GM23248 (cell line): ENCODE data around the gene FGF14. TPM values are rescaled to one million over a fixed set of nuclear protein-coding genes. Genes with fewer than 3 reads are reported as not detected.

Experiments used
- DNase-seq: peaks from one replicate; pipeline ENCODE4 v3.0.0-alpha.2; 2015
- H2AFZ ChIP-seq: fragments of 200-600 bp; sonication (generic); 2 replicates; pipeline ENCODE4 v1.6.1; 2016; ENCODE audit warnings: antibody characterized with exemption
- H3F3A ChIP-seq: fragments of 200-600 bp; sonication (generic); 2 replicates; pipeline ENCODE4 v1.6.1; 2016; ENCODE audit warnings: mild to moderate bottlenecking, antibody characterized with exemption, mixed run types; ENCODE audit not compliant: insufficient read depth
- H3K27ac ChIP-seq: fragments of 200-600 bp; sonication (generic); 2 replicates; pipeline ENCODE4 v1.5.1; 2016; ENCODE audit warnings: mild to moderate bottlenecking
- H3K27me3 ChIP-seq: fragments of 200-600 bp; sonication (generic); replicated peaks from 2 replicates; pipeline ENCODE4 v1.6.1; 2016; ENCODE audit warnings: mild to moderate bottlenecking; ENCODE audit not compliant: insufficient read depth
- H3K36me3 ChIP-seq: fragments of 200-600 bp; sonication (generic); 2 replicates; pipeline ENCODE4 v1.6.1; 2016; ENCODE audit warnings: low read depth, mild to moderate bottlenecking
- H3K4me1 ChIP-seq: fragments of 200-600 bp; sonication (generic); 2 replicates; pipeline ENCODE4 v1.6.1; 2016; ENCODE audit warnings: mild to moderate bottlenecking; ENCODE audit not compliant: insufficient read depth
- H3K4me2 ChIP-seq: fragments of 200-600 bp; sonication (generic); one replicate; pipeline ENCODE4 v1.6.1; 2016; ENCODE audit warnings: mild to moderate bottlenecking; ENCODE audit not compliant: unreplicated experiment
- H3K4me3 ChIP-seq: fragments of 200-600 bp; sonication (generic); 2 replicates; pipeline ENCODE4 v1.5.1; 2016; ENCODE audit warnings: mild to moderate bottlenecking
- H3K79me2 ChIP-seq: fragments of 200-600 bp; sonication (generic); 2 replicates; pipeline ENCODE4 v1.6.1; 2016; ENCODE audit warnings: mild to moderate bottlenecking; ENCODE audit not compliant: insufficient read depth
- H3K9ac ChIP-seq: fragments of 200-600 bp; sonication (generic); 2 replicates; pipeline ENCODE4 v1.6.1; 2016; ENCODE audit warnings: mild to moderate bottlenecking
- H3K9me2 ChIP-seq: fragments of 200-600 bp; sonication (generic); 2 replicates; pipeline ENCODE4 v1.6.1; 2016; ENCODE audit warnings: mixed run types, mild to moderate bottlenecking, moderate library complexity; ENCODE audit not compliant: insufficient read depth
- H3K9me3 ChIP-seq: fragments of 200-600 bp; sonication (generic); one replicate; pipeline ENCODE4 v1.6.1; 2017; ENCODE audit warnings: low read depth
- H4K20me1 ChIP-seq: fragments of 200-600 bp; sonication (generic); 2 replicates; pipeline ENCODE4 v1.6.0; 2016; ENCODE audit not compliant: insufficient read depth
- EZH2 ChIP-seq: fragments of 200-600 bp; sonication (generic); IDR thresholded peaks from 2 replicates; pipeline ENCODE4 v1.6.1; 2018; ENCODE audit warnings: antibody characterized with exemption, mild to moderate bottlenecking; ENCODE audit not compliant: insufficient read depth, poor library complexity, severe bottlenecking
- EZH2phosphoT487 ChIP-seq: fragments of 200-600 bp; sonication (generic); IDR thresholded peaks from 2 replicates; pipeline ENCODE4 v1.6.1; 2018; ENCODE audit warnings: antibody characterized with exemption, moderate library complexity, mild to moderate bottlenecking, low read depth; ENCODE audit not compliant: insufficient read depth
- WGBS, 2 experiments: methylation state at CpG; one replicate each; pipeline ENCODE4 v1.1.6; 2015 to 2017; ENCODE audit warnings: low lambda C conversion rate in 2 of 2, low coverage in 1 of 2; ENCODE audit errors: missing lambda C conversion rate in 2 of 2; 5-methylcytosine and 5-hydroxymethylcytosine counted together
- in situ Hi-C: fragments of 300-500 bp; cut with MboI; formaldehyde crosslinking; loops from 2 replicates; pipeline ENCODE4 v1.15.0; 2020
- polyA plus RNA-seq: library from polyadenylated mRNA; unstranded; fragments of >200 nt; fragmentation: Nextera tagmentation; extraction: Ambion mirVana; gene quantifications from 2 replicates; pipeline ENCODE4 v1.2.1, GENCODE V29; 2016
- total RNA-seq: library from RNA; depleted of rRNA; stranded (reverse); fragments of >200 nt; shearing (Covaris generic); gene quantifications from 2 replicates; pipeline ENCODE4 v1.2.3, GENCODE V29; 2014

FGF14 gene
- total and polyA plus RNA-seq, 2 experiments from 2014 or later: 1.9 TPM; not detected in 1

DNA sequence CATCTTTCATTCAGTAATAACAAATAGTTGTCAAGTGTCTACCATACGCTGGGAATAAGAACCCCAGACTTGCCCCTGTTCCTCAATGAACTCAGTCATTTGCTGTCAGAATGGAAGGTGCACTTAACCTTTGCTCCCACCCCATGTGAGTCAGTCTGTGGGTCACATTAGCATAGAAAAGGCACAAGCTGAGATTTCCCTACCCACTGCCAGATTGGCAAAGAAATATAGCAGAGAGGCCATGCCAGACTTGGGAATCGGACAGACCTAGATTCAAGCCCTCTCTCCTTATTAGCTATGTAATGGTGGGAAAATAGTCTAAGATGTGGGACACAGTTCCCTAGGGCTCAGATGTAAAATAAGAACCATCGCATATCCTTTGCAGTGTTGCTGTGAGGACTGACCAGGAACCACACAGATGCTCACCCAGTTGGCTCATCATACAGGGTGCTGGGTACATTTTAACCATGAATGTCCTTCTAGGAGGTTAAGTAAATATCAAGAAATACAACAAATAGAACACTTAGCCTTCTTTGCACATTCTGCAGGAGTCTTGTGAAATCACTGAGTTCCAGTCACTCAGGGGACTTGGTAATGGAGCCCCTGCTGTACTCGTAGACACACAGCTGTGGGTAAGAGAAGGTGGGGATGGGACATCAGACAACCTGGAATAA is 218.2 kb downstream of the FGF14 start:
- Histone ChIP-seq H4K20me1 (no peaks in the 10 kb centered on the region), H3K9ac (no peak overlapping the region), H3K4me1 (no peaks in the 10 kb centered on the region), H3K4me3 (no peak overlapping the region), H3K36me3 (no peaks in the 10 kb centered on the region), H3K79me2 (no peaks in the 10 kb centered on the region), H2AFZ (no peak overlapping the region), H3F3A (no peaks in the 10 kb centered on the region), H3K27ac (no peak overlapping the region), H3K9me2 (no peaks in the 10 kb centered on the region), H3K4me2 (no peak overlapping the region), H3K27me3 (no peaks in the 10 kb centered on the region), H3K9me3 (no peaks in the 10 kb centered on the region)
- WGBS, 2 experiments: 74 to 86% methylated on average over 4 of the region's 4 CpGs
- no peak for TF ChIP-seq EZH2
- TF ChIP-seq EZH2phosphoT487: no peak
- DNase-seq: no peak
- in situ Hi-C loops: no loop called here

- H3K9me2 ChIP-seq: no peaks in the 10 kb centered on the region
- 79 to 82% methylated on average over 5 of the region's 5 CpGs for WGBS, 2 experiments
- no peaks in the 10 kb centered on the region for H3K27me3 ChIP-seq
- H4K20me1 ChIP-seq: no peaks in the 10 kb centered on the region
- H3K9me3 ChIP-seq: no peaks in the 10 kb centered on the region
- H3K4me1 ChIP-seq: no peaks in the 10 kb centered on the region
- no peak overlapping the region for H3K27ac ChIP-seq
- TF ChIP-seq EZH2: no peak
- no peak for TF ChIP-seq EZH2phosphoT487
- H2AFZ ChIP-seq: no peak overlapping the region
- in situ Hi-C loops: no loop called here
- no peaks in the 10 kb centered on the region for H3F3A ChIP-seq
- no peak overlapping the region for H3K4me2 ChIP-seq
- no peak overlapping the region for H3K4me3 ChIP-seq
- DNase-seq: no peak
- no peaks in the 10 kb centered on the region for H3K79me2 ChIP-seq
- no peak overlapping the region for H3K9ac ChIP-seq
- no peaks in the 10 kb centered on the region for H3K36me3 ChIP-seq
These were observed 219.7 kb downstream of the FGF14 start for GRCh38 chr13:102182170-102182569.

DNA sequence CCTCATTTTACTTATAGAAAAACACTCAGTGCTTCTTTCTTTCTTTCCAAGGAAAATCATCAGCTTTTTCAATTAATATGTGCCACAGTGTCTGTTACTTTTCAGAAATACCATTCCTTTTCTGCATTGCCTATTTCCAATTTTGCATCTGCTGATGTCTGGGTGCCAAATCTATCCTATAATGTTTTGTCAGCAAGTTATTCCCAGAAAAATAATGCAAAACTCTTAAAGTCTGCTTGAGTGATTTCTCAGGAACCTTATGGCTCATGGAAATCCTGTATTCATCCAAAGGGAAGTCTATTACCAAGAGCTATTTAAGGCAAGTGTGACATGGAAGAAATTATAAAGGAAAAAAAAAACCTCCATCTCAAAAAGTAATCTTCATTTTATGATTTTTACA is 224.4 kb downstream of the FGF14 start:
- Histone ChIP-seq H3K4me3 (no peak overlapping the region), H3K9ac (no peak overlapping the region), H3K9me2 (no peaks in the 10 kb centered on the region), H3K4me2 (no peak overlapping the region), H3K36me3 (no peaks in the 10 kb centered on the region), H3K4me1 (no peaks in the 10 kb centered on the region), H3K27ac (no peak overlapping the region), H3K79me2 (no peaks in the 10 kb centered on the region), H3K9me3 (no peaks in the 10 kb centered on the region), H3F3A (no peaks in the 10 kb centered on the region), H4K20me1 (no peaks in the 10 kb centered on the region), H2AFZ (no peak overlapping the region), H3K27me3 (no peaks in the 10 kb centered on the region)
- DNase-seq: no peak
- in situ Hi-C loops: no loop called here
- TF ChIP-seq EZH2 (no peak), EZH2phosphoT487 (no peak)

GRCh38 chr13:102176846-102177245 is 225.0 kb downstream of the FGF14 start:
- Histone ChIP-seq H4K20me1 (no peaks in the 10 kb centered on the region), H3K4me2 (no peak overlapping the region), H3K79me2 (no peaks in the 10 kb centered on the region), H3K4me1 (no peaks in the 10 kb centered on the region), H2AFZ (no peak overlapping the region), H3K36me3 (no peaks in the 10 kb centered on the region), H3K27me3 (no peaks in the 10 kb centered on the region), H3F3A (no peaks in the 10 kb centered on the region), H3K9ac (no peak overlapping the region), H3K27ac (no peak overlapping the region), H3K9me2 (no peaks in the 10 kb centered on the region), H3K4me3 (no peak overlapping the region), H3K9me3 (no peaks in the 10 kb centered on the region)
- in situ Hi-C loops: no loop called here
- WGBS, 2 experiments: 25 to 26% methylated on average over 4 of the region's 4 CpGs
- TF ChIP-seq EZH2phosphoT487 (no peak), EZH2 (no peak)
- no peak for DNase-seq

- 40 to 44% methylated on average over 1 of the region's 1 CpG for WGBS, 2 experiments
- Histone ChIP-seq H3K4me1 (no peaks in the 10 kb centered on the region), H3K27me3 (no peaks in the 10 kb centered on the region; the same call in 1 of the 2 replicates), H3K9me3 (no peaks in the 10 kb centered on the region), H3K36me3 (no peaks in the 10 kb centered on the region), H2AFZ (no peak overlapping the region), H3K9me2 (no peaks in the 10 kb centered on the region), H3K4me3 (no peak overlapping the region), H3K4me2 (no peak overlapping the region), H3K27ac (no peak overlapping the region), H3F3A (no peaks in the 10 kb centered on the region), H4K20me1 (no peaks in the 10 kb centered on the region), H3K9ac (no peak overlapping the region), H3K79me2 (no peaks in the 10 kb centered on the region)
- TF ChIP-seq EZH2phosphoT487 (no peak), EZH2 (no peak)
- in situ Hi-C loops: no loop called here
- no peak for DNase-seq
These were observed 229.4 kb downstream of the FGF14 start for GRCh38 chr13:102172406-102172805.
